GM12878 (cell line): Measurements from ENCODE around the gene ZNF44. TPM values are rescaled to one million over a fixed set of nuclear protein-coding genes. Genes with fewer than 3 reads are reported as not detected.

ENCODE experiments used
- ATAC-seq: fragments of 200-7000 bp; cut with Tn5 transposase; 3 replicates; pipeline ENCODE4 v1.9.1; 2020; ENCODE audit warnings: mild to moderate bottlenecking, moderate library complexity
- BruUV-seq: library from RNA; stranded (reverse); fragments of 400-500 nt; replicated peaks from 2 replicates; lab custom pipeline; 2021; lab: Mats Ljungman, UMichigan
- CTCF ChIA-PET: fragments of 300-600 bp; sonication (Branson Sonifier 250); formaldehyde crosslinking; extraction: SDS; loops from one replicate; lab custom pipeline; 2021; ENCODE audit warnings: inconsistent platforms; lab: Yijun Ruan, JAX
- POLR2A ChIA-PET: fragments of 350-600 bp; formaldehyde crosslinking; extraction: SDS; loops from one replicate; lab custom pipeline; 2021; ENCODE audit warnings: inconsistent platforms; lab: Charles Lee
- RAD21 ChIA-PET: fragments of 300-600 bp; sonication (Branson Sonifier 250); formaldehyde crosslinking; loops from one replicate; lab custom pipeline; 2023; ENCODE audit warnings: antibody characterized with exemption; ENCODE audit not compliant: unreplicated experiment; lab: Charles Lee
- SMC1A ChIA-PET: fragments of 300-600 bp; sonication (Branson Sonifier 250); formaldehyde crosslinking; loops from one replicate; lab custom pipeline; 2023; ENCODE audit not compliant: unreplicated experiment, uncharacterized antibody; lab: Charles Lee
- DNase-seq: peaks from one replicate; pipeline ENCODE4 v3.0.0-alpha.2; 2011; ENCODE audit warnings: low read depth, low spot score
- FAIRE-seq: peaks from 3 replicates; lab custom pipeline; 2011; peaks lifted over from hg19 to GRCh38; lab: Jason Lieb, UNC
- H2AFZ ChIP-seq: 2 replicates; pipeline ENCODE4 v1.6.0; 2011; ENCODE audit warnings: low read depth, low read length, control low read depth; ENCODE audit not compliant: control insufficient read depth
- H3K27ac ChIP-seq: 2 replicates; pipeline ENCODE4 v1.5.1; 2011; ENCODE audit warnings: control low read depth; ENCODE audit not compliant: control insufficient read depth, insufficient read depth
- H3K27me3 ChIP-seq, 2 experiments: replicated peaks in 1 of 2; 2 replicates each; pipeline versions ENCODE4 v1.6.0 to v1.6.1; 2011; ENCODE audit warnings: low read length in 1 of 2; ENCODE audit not compliant: control insufficient read depth in 2 of 2, insufficient read depth in 2 of 2
- H3K36me3 ChIP-seq, 2 experiments: 2 replicates each; pipeline ENCODE4 v1.5.1; 2011; ENCODE audit warnings: low read length in 1 of 2; ENCODE audit not compliant: control insufficient read depth in 2 of 2, insufficient read depth in 2 of 2
- H3K4me1 ChIP-seq: 2 replicates; pipeline ENCODE4 v1.6.1; 2011; ENCODE audit warnings: mild to moderate bottlenecking, low read length, moderate library complexity, mixed read lengths; ENCODE audit not compliant: control insufficient read depth, insufficient read depth
- H3K4me2 ChIP-seq: 2 replicates; pipeline ENCODE4 v1.6.0; 2011; ENCODE audit warnings: control low read depth; ENCODE audit not compliant: control insufficient read depth, insufficient read depth
- H3K4me3 ChIP-seq: fragments of 200-600 bp; sonication (generic); 2 replicates; pipeline ENCODE4 v1.5.1; 2016
- H3K79me2 ChIP-seq: 2 replicates; pipeline ENCODE4 v1.6.0; 2011; ENCODE audit warnings: low read length; ENCODE audit not compliant: control insufficient read depth, insufficient read depth
- H3K9ac ChIP-seq: 2 replicates; pipeline ENCODE4 v1.8.0; 2011; ENCODE audit warnings: low read length, control low read depth, mixed read lengths; ENCODE audit not compliant: control insufficient read depth, insufficient read depth
- H3K9me3 ChIP-seq: replicated peaks from 3 replicates; pipeline ENCODE4 v1.5.1; 2011; ENCODE audit warnings: mild to moderate bottlenecking, low read length; ENCODE audit not compliant: control insufficient read depth, insufficient read depth
- H4K20me1 ChIP-seq: 2 replicates; pipeline ENCODE4 v1.6.0; 2011; ENCODE audit not compliant: control insufficient read depth, insufficient read depth
- ATF2 ChIP-seq: IDR thresholded peaks from 2 replicates; pipeline ENCODE4 v1.6.1; 2012; ENCODE audit warnings: low read length, inconsistent platforms
- E2F8 ChIP-seq: fragments of 450-650 bp; IDR thresholded peaks from 2 replicates; pipeline ENCODE4 v1.6.1; 2018; ENCODE audit warnings: mild to moderate bottlenecking, low read depth, moderate library complexity; ENCODE audit not compliant: partially characterized antibody
- HDGF ChIP-seq: fragments of 450-650 bp; IDR thresholded peaks from 2 replicates; pipeline ENCODE4 v1.6.1; 2016; ENCODE audit warnings: antibody characterized with exemption
- IKZF2 ChIP-seq, 2 experiments: fragments of 450-650 bp; IDR thresholded peaks; 2 replicates each; pipeline ENCODE4 v1.6.1; 2017; ENCODE audit warnings: mild to moderate bottlenecking in 2 of 2, moderate library complexity in 2 of 2
- IRF5 ChIP-seq: fragments of 450-650 bp; IDR thresholded peaks from 2 replicates; pipeline ENCODE4 v1.6.1; 2017; ENCODE audit warnings: borderline replicate concordance
- MTA3 ChIP-seq: IDR thresholded peaks from 2 replicates; pipeline ENCODE4 v1.6.1; 2012; ENCODE audit warnings: low read length, inconsistent platforms, borderline replicate concordance
- MXI1 ChIP-seq: fragments of 150-350 bp; IDR thresholded peaks from 2 replicates; pipeline ENCODE4 v1.6.1; 2011; ENCODE audit warnings: low read depth, mild to moderate bottlenecking, inconsistent platforms, low read length, improper control_type of control experiment
- RFX5 ChIP-seq: IDR thresholded peaks from 2 replicates; pipeline ENCODE4 v1.6.1; 2011; ENCODE audit warnings: low read depth, low read length, improper control_type of control experiment
- SKIL ChIP-seq: fragments of 450-650 bp; IDR thresholded peaks from 2 replicates; pipeline ENCODE4 v1.6.1; 2017; ENCODE audit warnings: mild to moderate bottlenecking, low read depth, inconsistent platforms; ENCODE audit not compliant: poor library complexity, severe bottlenecking
- SMARCA5 ChIP-seq: fragments of 450-650 bp; IDR thresholded peaks from 2 replicates; pipeline ENCODE4 v1.6.1; 2017; ENCODE audit warnings: mild to moderate bottlenecking
- SUPT20H ChIP-seq: IDR thresholded peaks from 2 replicates; pipeline ENCODE4 v1.6.1; 2011; ENCODE audit warnings: low read depth, mild to moderate bottlenecking, low read length, moderate library complexity, borderline replicate concordance; ENCODE audit not compliant: control insufficient read depth
- SUZ12 ChIP-seq: fragments of 200-600 bp; sonication (generic); IDR thresholded peaks from one replicate; pipeline ENCODE4 v1.6.1; 2018; ENCODE audit warnings: antibody characterized with exemption, mild to moderate bottlenecking; ENCODE audit not compliant: unreplicated experiment
- WGBS: methylation state at CpG from one replicate; pipeline ENCODE4 v1.1.6; 2016; ENCODE audit warnings: low lambda C conversion rate; ENCODE audit not compliant: insufficient replicate concordance, insufficient coverage; ENCODE audit errors: missing lambda C conversion rate; 5-methylcytosine and 5-hydroxymethylcytosine counted together
- in situ Hi-C: fragments of 300-500 bp; cut with MboI; formaldehyde crosslinking; loops from 9 replicates; pipeline ENCODE4 v1.14.3; 2018; ENCODE audit warnings: mixed read lengths
- intact Hi-C: fragments of 100-400 bp; cut with micrococcal nuclease; formaldehyde crosslinking; loops from one replicate; pipeline ENCODE4 v1.14.2; 2022; ENCODE audit not compliant: unreplicated experiment
- polyA plus RNA-seq, 11 experiments: library from polyadenylated mRNA; depleted of rRNA in 4 of 11; unstranded in 6 of 11; stranded (reverse) in 5 of 11; fragments of >200 nt; fragmentation: Nextera tagmentation in 4 of 11; fragmentation: Illumina TruSeq in 1 of 11; extraction: Ambion mirVana in 4 of 11; extraction: Trizol in 1 of 11; gene quantifications; 1 replicate in 1 of 11; 2 replicates in 10 of 11; pipeline versions ENCODE4 v1.2.1 to v1.2.3, GENCODE V29; 2011 to 2016; ENCODE audit warnings: inconsistent platforms in 2 of 11, missing spikeins in 2 of 11, low read depth in 1 of 11
- total RNA-seq, 4 experiments: library from RNA; depleted of rRNA in 3 of 4; stranded (reverse); fragments of >200 nt in 3 of 4; fragmentation: Illumina TruSeq in 1 of 4; extraction: Trizol in 1 of 4; gene quantifications; 2 replicates each; pipeline versions ENCODE4 v1.2.1 to v1.2.3, GENCODE V29; 2013 to 2021

ZNF44 gene
- total and polyA plus RNA-seq, 10 of the 15 experiments (the other 5 are each of a cell fraction or from before 2014, with no cell fraction given): 3.7 to 11.3 (median 5.4) TPM

GRCh38 chr19:12237143-12237839 lies 57.4 kb downstream of the ZNF44 start:
- Histone ChIP-seq H3K9me3 (peaks cover 5% of the 10 kb centered on the region; the same call in 2 of the 3 replicates), H2AFZ (no peak overlapping the region), H3K4me3 (no peak overlapping the region), H3K27me3 (no peaks in the 10 kb centered on the region), H3K9ac (no peak overlapping the region), H3K27ac (no peak overlapping the region), H3K36me3 (no peaks in the 10 kb centered on the region), H4K20me1 (no peaks in the 10 kb centered on the region), H3K79me2 (no peaks in the 10 kb centered on the region), H3K4me1 (no peaks in the 10 kb centered on the region), H3K4me2 (no peak overlapping the region)
- RAD21 ChIA-PET: no interaction called here
- FAIRE-seq (no peak), ATAC-seq (no peak), DNase-seq (no peak)
- POLR2A ChIA-PET: no interaction called here
- no TSS peak for BruUV-seq
- intact Hi-C loops (no loop called here), in situ Hi-C loops (no loop called here)
- SMC1A ChIA-PET: no interaction called here
- 90% methylated on average over 30 of the region's 37 CpGs for WGBS
- no peak for TF ChIP-seq HDGF
- no peak for TF ChIP-seq E2F8
- no peak for TF ChIP-seq SMARCA5
- TF ChIP-seq SKIL: no peak
- no peak for TF ChIP-seq MXI1
- no peak for TF ChIP-seq ATF2
- no peak for TF ChIP-seq SUPT20H
- no peak for TF ChIP-seq MTA3
- no peak for TF ChIP-seq SUZ12
- no peak for TF ChIP-seq RFX5
- TF ChIP-seq IRF5: no peak
- TF ChIP-seq IKZF2 (IDR thresholded peaks at IDR 0.05): no peak
- CTCF ChIA-PET: no interaction called here
